ENCODE measurements around the gene ESR1.

Gene ESR1

GRCh38 chr6:152147269-152147668 lies 339.8 kb downstream of the ESR1 start:
- TF ChIP-seq CTCF (IDR thresholded peaks at IDR 0.05; ENCODE audit: control insufficient read depth, extremely low read depth, insufficient read depth): no peak
- no peak overlapping the region for H3K4me3 ChIP-seq (ENCODE audit: low read depth, low read length)
- no peak for DNase-seq (ENCODE audit: low read depth)

GRCh38 chr6:152148412-152148811 lies 340.9 kb downstream of the ESR1 start:
- no peak for DNase-seq (ENCODE audit: low read depth)
- H3K4me3 ChIP-seq (ENCODE audit: low read depth, low read length): no peak overlapping the region
- TF ChIP-seq CTCF (IDR thresholded peaks at IDR 0.05; ENCODE audit: control insufficient read depth, extremely low read depth, insufficient read depth): no peak

- no peak for TF ChIP-seq CTCF (IDR thresholded peaks at IDR 0.05; ENCODE audit: control insufficient read depth, extremely low read depth, insufficient read depth)
- DNase-seq (ENCODE audit: low read depth): no peak
- no peak overlapping the region for H3K4me3 ChIP-seq (ENCODE audit: low read depth, low read length)
These were observed 342.7 kb downstream of the ESR1 start for GRCh38 chr6:152150196-152150595.

- DNase-seq (ENCODE audit: low read depth): no peak
These were observed 344.4 kb downstream of the ESR1 start for GRCh38 chr6:152151920-152152319.

GRCh38 chr6:152154559-152155356 lies 347.3 kb downstream of the ESR1 start:
- no peak for DNase-seq (ENCODE audit: low read depth)
- H3K4me3 ChIP-seq (ENCODE audit: low read depth, low read length): no peak overlapping the region
- TF ChIP-seq CTCF (IDR thresholded peaks at IDR 0.05; ENCODE audit: control insufficient read depth, extremely low read depth, insufficient read depth): no peak

More at GRCh38 chr6:152151920-152152319, 344.4 kb downstream of the ESR1 start:
- TF ChIP-seq CTCF (IDR thresholded peaks at IDR 0.05; ENCODE audit: control insufficient read depth, extremely low read depth, insufficient read depth): no peak
- H3K4me3 ChIP-seq (ENCODE audit: low read depth, low read length): no peak overlapping the region

- no peak for TF ChIP-seq CTCF (IDR thresholded peaks at IDR 0.05; ENCODE audit: control insufficient read depth, extremely low read depth, insufficient read depth)
- no peak for DNase-seq (ENCODE audit: low read depth)
- H3K4me3 ChIP-seq (ENCODE audit: low read depth, low read length): no peak overlapping the region
These were observed 348.3 kb downstream of the ESR1 start for GRCh38 chr6:152155792-152156191.

- TF ChIP-seq CTCF (IDR thresholded peaks at IDR 0.05; ENCODE audit: control insufficient read depth, extremely low read depth, insufficient read depth): no peak
- no peak for DNase-seq (ENCODE audit: low read depth)
These were observed 352.9 kb downstream of the ESR1 start for GRCh38 chr6:152160346-152160745.

More at GRCh38 chr6:152160346-152160745, 352.9 kb downstream of the ESR1 start:
- H3K4me3 ChIP-seq (ENCODE audit: low read depth, low read length): no peak overlapping the region
